OCI-LY3 (cell line): Measurements from ENCODE around the gene SLC12A4.
A peak's percentile ranks its signal among the peaks of the same experiment; 100 is the strongest.

Source experiments
- H2AFZ ChIP-seq: fragments of 200-600, 300-600 bp; shearing (Covaris generic); 2 replicates; pipeline ENCODE4 v1.6.0; 2014; ENCODE audit warnings: antibody characterized with exemption, low read depth, low read length
- H3K27ac ChIP-seq: fragments of 200-600, 300-600 bp; sonication (generic); 2 replicates; pipeline ENCODE4 v1.5.1; 2014; ENCODE audit warnings: mild to moderate bottlenecking, low read length, moderate library complexity, mixed read lengths
- H3K27me3 ChIP-seq: fragments of 200-600, 300-600 bp; sonication (generic); 2 replicates; pipeline ENCODE4 v1.6.1; 2014; ENCODE audit warnings: low read depth, low read length, mixed read lengths
- H3K36me3 ChIP-seq: fragments of 200-600, 300-600 bp; sonication (generic); replicated peaks from 2 replicates; pipeline ENCODE3; 2014; ENCODE audit warnings: low read depth, low read length, mixed read lengths
- H3K4me1 ChIP-seq: fragments of 300-600, 200-600 bp; sonication (generic); 2 replicates; pipeline ENCODE4 v1.6.1; 2014; ENCODE audit warnings: low read length, mixed read lengths
- H3K4me2 ChIP-seq: fragments of 200-600, 300-600 bp; sonication (generic); 2 replicates; pipeline ENCODE4 v1.6.1; 2014; ENCODE audit warnings: low read length, mixed read lengths
- H3K4me3 ChIP-seq: fragments of 300-600, 200-600 bp; sonication (generic); 2 replicates; pipeline ENCODE4 v1.5.1; 2014; ENCODE audit warnings: antibody characterized with exemption, mild to moderate bottlenecking, low read length, moderate library complexity
- H3K79me2 ChIP-seq: fragments of 300-600, 200-600 bp; shearing (Covaris generic); 2 replicates; pipeline ENCODE4 v1.6.1; 2014; ENCODE audit warnings: mild to moderate bottlenecking, low read length, mixed read lengths
- H3K9ac ChIP-seq: fragments of 300-600, 200-600 bp; shearing (Covaris generic); 2 replicates; pipeline ENCODE4 v1.6.0; 2014; ENCODE audit warnings: mild to moderate bottlenecking, low read length, moderate library complexity
- H3K9me3 ChIP-seq: fragments of 200-600, 300-600 bp; shearing (Covaris generic); 2 replicates; pipeline ENCODE4 v1.6.1; 2014; ENCODE audit warnings: low read length, mixed read lengths; ENCODE audit not compliant: insufficient read depth
- H4K20me1 ChIP-seq: fragments of 200-600, 300-600 bp; sonication (generic); 2 replicates; pipeline ENCODE4 v1.6.1; 2016; ENCODE audit warnings: low read length, mixed read lengths; ENCODE audit not compliant: insufficient read depth
- EZH2phosphoT487 ChIP-seq: fragments of 200-600 bp; shearing (Covaris generic); IDR thresholded peaks from 2 replicates; pipeline ENCODE4 v1.6.1; 2018; ENCODE audit warnings: antibody characterized with exemption, mixed run types, low read depth
- TF ChIP-seq, protein P1 (sequence below): fragments of 200-600, 300-600 bp; sonication (generic); IDR thresholded peaks from 2 replicates; pipeline ENCODE4 v1.5.1; 2014; ENCODE audit warnings: antibody characterized with exemption, low read length, low read depth

Gene SLC12A4

DNA sequence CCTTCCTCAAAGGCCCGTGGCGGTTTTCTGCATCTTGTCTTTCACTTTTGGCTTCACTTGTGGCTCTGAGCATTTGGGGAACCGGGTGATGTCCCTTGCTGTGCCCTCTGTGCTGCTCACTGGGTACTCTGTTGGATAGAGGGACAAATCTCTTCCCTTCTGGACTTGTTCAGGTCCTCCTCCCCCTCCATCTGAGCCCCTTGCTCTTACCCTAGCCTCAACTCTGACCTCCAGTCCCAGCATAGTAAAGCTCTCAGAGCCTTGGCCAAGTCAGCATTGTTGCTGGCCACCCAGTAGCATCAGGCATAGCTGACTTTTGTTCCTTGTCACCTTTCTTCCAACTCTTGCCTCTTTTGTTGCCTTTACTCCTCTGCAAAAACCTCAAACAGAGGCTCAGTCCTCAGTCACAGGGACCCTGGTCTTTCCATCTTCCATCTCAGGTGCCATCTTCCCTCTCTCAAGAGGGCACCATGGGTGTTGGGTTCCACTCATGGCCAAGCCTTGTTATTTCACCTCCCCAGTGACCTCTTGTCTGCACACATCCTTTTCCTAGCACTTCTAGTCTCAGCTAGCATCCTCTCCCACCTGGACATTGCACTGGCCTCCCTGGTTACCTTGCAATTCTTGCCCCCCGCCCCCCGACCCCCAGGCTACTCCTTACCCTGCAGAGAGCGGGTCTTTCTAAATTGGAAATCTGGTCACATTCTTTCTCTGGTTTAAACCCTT, 31.4 kb downstream of the SLC12A4 start:
- H3K36me3 ChIP-seq = peaks cover 55% of the 10 kb centered on the region
- peaks cover 12% of the 10 kb centered on the region for H4K20me1 ChIP-seq

DNA sequence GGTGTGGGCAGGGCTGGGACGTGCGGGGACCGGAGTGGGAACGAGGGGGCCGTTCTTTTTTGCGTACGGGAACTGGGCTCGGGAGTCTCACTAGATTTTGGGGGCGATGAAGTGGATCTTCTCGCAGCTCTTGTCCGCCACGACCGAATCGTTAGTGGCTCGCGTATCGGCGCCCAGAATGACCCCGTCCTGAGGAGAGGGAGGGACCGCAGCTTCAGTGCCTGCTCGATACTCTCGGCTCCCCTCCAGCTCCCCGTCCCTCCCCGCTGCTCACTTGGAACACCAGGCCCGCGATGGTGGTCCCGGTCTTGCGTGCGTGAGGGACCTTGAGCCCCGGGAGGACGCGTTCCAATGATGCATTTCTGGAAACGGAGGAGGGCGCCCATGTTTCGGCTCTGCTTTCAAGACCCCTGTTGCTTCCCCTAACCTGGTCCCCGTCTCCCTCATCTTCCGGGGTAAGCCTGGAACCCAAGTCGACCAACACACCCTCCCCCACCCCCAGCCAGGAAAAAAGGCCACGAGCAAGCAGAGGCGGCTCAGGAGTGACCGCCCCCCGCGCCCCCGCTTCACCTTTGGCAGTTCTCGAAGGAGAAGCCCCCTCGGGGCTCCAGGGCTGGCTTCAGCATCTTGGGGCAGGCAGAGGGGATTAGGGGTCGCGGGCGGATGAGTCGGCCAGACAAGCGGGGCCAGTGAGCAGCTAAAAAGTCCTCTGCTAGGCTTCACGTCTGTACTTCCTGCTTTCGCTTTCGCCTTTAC, 32.1 kb downstream of the SLC12A4 start, which contains the start of gene PSMB10:
TSS of gene PSMB10 (minus strand) at position 727 of the 756 bp plus-strand sequence. CDS start at position 626, 101 bp downstream.
- no peak for TF ChIP-seq EZH2phosphoT487
- TF ChIP-seq, protein P1, sequence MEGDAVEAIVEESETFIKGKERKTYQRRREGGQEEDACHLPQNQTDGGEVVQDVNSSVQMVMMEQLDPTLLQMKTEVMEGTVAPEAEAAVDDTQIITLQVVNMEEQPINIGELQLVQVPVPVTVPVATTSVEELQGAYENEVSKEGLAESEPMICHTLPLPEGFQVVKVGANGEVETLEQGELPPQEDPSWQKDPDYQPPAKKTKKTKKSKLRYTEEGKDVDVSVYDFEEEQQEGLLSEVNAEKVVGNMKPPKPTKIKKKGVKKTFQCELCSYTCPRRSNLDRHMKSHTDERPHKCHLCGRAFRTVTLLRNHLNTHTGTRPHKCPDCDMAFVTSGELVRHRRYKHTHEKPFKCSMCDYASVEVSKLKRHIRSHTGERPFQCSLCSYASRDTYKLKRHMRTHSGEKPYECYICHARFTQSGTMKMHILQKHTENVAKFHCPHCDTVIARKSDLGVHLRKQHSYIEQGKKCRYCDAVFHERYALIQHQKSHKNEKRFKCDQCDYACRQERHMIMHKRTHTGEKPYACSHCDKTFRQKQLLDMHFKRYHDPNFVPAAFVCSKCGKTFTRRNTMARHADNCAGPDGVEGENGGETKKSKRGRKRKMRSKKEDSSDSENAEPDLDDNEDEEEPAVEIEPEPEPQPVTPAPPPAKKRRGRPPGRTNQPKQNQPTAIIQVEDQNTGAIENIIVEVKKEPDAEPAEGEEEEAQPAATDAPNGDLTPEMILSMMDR = no peak
- Histone ChIP-seq H3K9ac (peak within 1 kb of the TSS; percentile 98), H2AFZ (no peak within 1 kb of the TSS), H3K4me2 (peak within 1 kb of the TSS; percentile 100), H3K27ac (peak within 1 kb of the TSS; percentile 98), H4K20me1 (peaks cover 8% of the 10 kb centered on the region), H3K9me3 (no peaks in the 10 kb centered on the region), H3K79me2 (peaks cover 42% of the 10 kb centered on the region), H3K4me3 (peak within 1 kb of the TSS; percentile 93), H3K36me3 (peaks cover 53% of the 10 kb centered on the region), H3K4me1 (peaks cover 16% of the 10 kb centered on the region), H3K27me3 (no peaks in the 10 kb centered on the region)

More for the DNA sequence above, 31.4 kb downstream of the SLC12A4 start:
- H3K9ac ChIP-seq = peak overlapping the region; percentile 98
- TF ChIP-seq, protein P1 = no peak
- H2AFZ ChIP-seq = no peak overlapping the region
- H3K4me1 ChIP-seq = peaks cover 16% of the 10 kb centered on the region
- H3K4me2 ChIP-seq = peak overlapping the region; percentile 100
- peak overlapping the region; percentile 98 for H3K27ac ChIP-seq
- no peaks in the 10 kb centered on the region for H3K27me3 ChIP-seq
- no peaks in the 10 kb centered on the region for H3K9me3 ChIP-seq
- H3K4me3 ChIP-seq = peak overlapping the region; percentile 93
- peaks cover 42% of the 10 kb centered on the region for H3K79me2 ChIP-seq

DNA sequence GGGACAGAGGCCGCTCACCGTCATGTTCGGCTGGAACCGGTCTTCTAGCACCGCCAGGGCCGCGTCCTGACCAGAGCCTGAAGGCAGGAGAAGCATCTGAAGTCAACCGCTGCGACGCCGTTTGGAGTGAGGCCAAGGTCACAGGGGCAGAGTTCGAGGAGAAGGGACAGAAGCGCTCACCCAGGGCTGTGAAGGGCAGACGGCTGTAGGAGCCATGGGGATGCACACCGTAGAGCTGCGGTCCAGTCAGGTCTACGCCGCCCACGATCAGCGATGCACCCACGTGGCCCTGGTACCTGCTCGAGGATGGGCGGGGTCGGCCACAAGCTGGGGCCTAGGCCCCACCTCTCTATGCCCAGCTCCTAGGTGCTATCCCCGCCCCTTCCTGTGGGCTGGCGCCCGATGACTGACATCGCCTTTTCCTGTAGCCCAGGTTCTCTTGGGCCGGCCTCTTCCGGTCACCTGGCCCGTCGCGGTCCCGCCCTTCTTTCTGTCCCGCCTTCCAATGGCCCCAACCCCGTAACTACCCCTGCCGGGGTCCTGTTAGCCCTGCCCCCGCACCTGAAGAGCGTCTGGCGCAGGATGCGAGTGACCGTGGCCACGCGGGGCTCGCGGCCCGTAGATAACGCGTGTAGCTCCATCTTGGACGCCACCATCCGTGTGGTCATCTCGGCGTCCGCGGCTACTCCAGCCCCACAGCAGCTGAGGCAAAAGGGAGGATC, 32.9 kb downstream of the SLC12A4 start:
- peak overlapping the region; percentile 98 for H3K9ac ChIP-seq
- H3K4me2 ChIP-seq = peak overlapping the region; percentile 100
- H3K4me3 ChIP-seq = peak overlapping the region; percentile 93
- H3K4me1 ChIP-seq = peaks cover 16% of the 10 kb centered on the region
- TF ChIP-seq, protein P1 = no peak
- no peak for TF ChIP-seq EZH2phosphoT487
- H3K79me2 ChIP-seq = peaks cover 42% of the 10 kb centered on the region
- peaks cover 54% of the 10 kb centered on the region for H3K36me3 ChIP-seq
- H2AFZ ChIP-seq = no peak overlapping the region
- peaks cover 8% of the 10 kb centered on the region for H4K20me1 ChIP-seq
- no peaks in the 10 kb centered on the region for H3K27me3 ChIP-seq
- peak overlapping the region; percentile 98 for H3K27ac ChIP-seq
- H3K9me3 ChIP-seq = no peaks in the 10 kb centered on the region

DNA sequence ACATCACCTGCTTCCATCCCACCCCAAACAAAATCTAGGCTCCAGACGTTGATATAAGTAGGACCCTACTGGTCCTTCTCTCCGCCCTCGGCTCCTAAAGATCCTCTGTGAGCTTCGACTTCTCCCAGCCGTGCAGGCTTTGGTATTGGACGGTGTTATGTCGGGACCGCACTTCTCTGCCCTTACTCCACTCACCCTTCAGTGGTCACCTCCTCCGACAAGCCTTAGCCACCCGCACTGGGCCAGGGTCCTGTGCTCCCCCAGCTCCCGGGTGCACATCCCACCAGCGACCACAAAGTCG, 33.4 kb downstream of the SLC12A4 start:
- TF ChIP-seq, protein P1 = no peak
- TF ChIP-seq EZH2phosphoT487 = no peak
- Histone ChIP-seq H3K4me1 (peaks cover 19% of the 10 kb centered on the region), H3K4me3 (peak overlapping the region; percentile 93), H3K27me3 (no peaks in the 10 kb centered on the region), H4K20me1 (peaks cover 8% of the 10 kb centered on the region), H3K36me3 (peaks cover 54% of the 10 kb centered on the region), H3K27ac (peak overlapping the region; percentile 16; the same call in 1 of the 2 replicates), H3K9ac (peak overlapping the region; percentile 48; the same call in 1 of the 2 replicates), H3K9me3 (no peaks in the 10 kb centered on the region), H2AFZ (no peak overlapping the region), H3K79me2 (peaks cover 42% of the 10 kb centered on the region), H3K4me2 (peak overlapping the region; percentile 96)
